Natural killer cell treated with Interleukin-12 subunit alpha and Interleukin-12 subunit beta and Interleukin-15 and Interleukin-18, amount 100 ng/mL, for 72 hours (primary cell): ENCODE results near the gene COLEC11. TPM values are rescaled to one million over a fixed set of nuclear protein-coding genes. Genes with fewer than 3 reads are reported as not detected.
"Not testable (repeated sequence)": the region's sequence is repeated elsewhere in the genome, so short reads cannot be mapped to it uniquely, and the experiment has no call there.

Experiments
- ATAC-seq, 2 donors: fragments of 150-1000 bp; cut with Tn5 transposase in 1 of 2; sonication (Bioruptor Pico), chemical (Tn5 transposase) in 1 of 2; 2 replicates each; pipeline ENCODE4 v1.10.0; 2021
- DNase-seq: peaks from one replicate; pipeline ENCODE4 v3.0.0; 2022; ENCODE audit warnings: low spot score
- H3K27ac Mint-ChIP-seq, 2 donors: 1 replicate in 1 of 2; 2 replicates in 1 of 2; pipeline ENCODE4 v1.8.0; 2022; ENCODE audit warnings: mixed read lengths in 2 of 2, mild to moderate bottlenecking in 1 of 2, moderate library complexity in 1 of 2
- H3K27me3 Mint-ChIP-seq, 2 donors: 1 replicate in 1 of 2; 2 replicates in 1 of 2; pipeline ENCODE4 v1.8.0; 2022; ENCODE audit warnings: mixed read lengths in 2 of 2
- H3K36me3 Mint-ChIP-seq: one replicate; pipeline ENCODE4 v1.8.0; 2022; ENCODE audit warnings: mixed read lengths
- H3K4me1 Mint-ChIP-seq, 2 donors: 1 replicate in 1 of 2; 2 replicates in 1 of 2; pipeline ENCODE4 v1.8.0; 2022; ENCODE audit warnings: low read depth in 2 of 2, mixed read lengths in 2 of 2, mild to moderate bottlenecking in 1 of 2
- H3K4me3 Mint-ChIP-seq: one replicate; pipeline ENCODE4 v1.8.0; 2022; ENCODE audit warnings: mixed read lengths
- H3K9me3 Mint-ChIP-seq: 2 replicates; pipeline ENCODE4 v1.8.0; 2022; ENCODE audit warnings: mixed read lengths
- total RNA-seq, 2 donors: library from RNA; stranded (reverse); gene quantifications; one replicate each; pipeline ENCODE4 v1.2.3, GENCODE V29; 2022

The COLEC11 gene
- total RNA-seq, result under 1 TPM in 1 of 2 donors, not detected in 1; 0.48 TPM

GRCh38 chr2:3594493-3595281, at the start of gene COLEC11:
Gene COLEC11, plus strand, starts transcription at chr2:3595112. Its CDS starts 9,229 bp downstream, at chr2:3604341.
- H3K4me3 Mint-ChIP-seq, result no peak within 1 kb of the TSS
- ATAC-seq (peak in 1 of 2 donors; percentile 15), DNase-seq (no peak)
- no peaks in the 10 kb centered on the region for H3K27me3 Mint-ChIP-seq
- no peaks in the 10 kb centered on the region for H3K36me3 Mint-ChIP-seq
- no peaks in the 10 kb centered on the region for H3K9me3 Mint-ChIP-seq
- no peak within 1 kb of the TSS for H3K27ac Mint-ChIP-seq
- H3K4me1 Mint-ChIP-seq, result peaks cover 0 to 9% of the 10 kb centered on the region in 2 donors

- Mint-ChIP-seq H3K36me3 (peaks cover 50% of the 10 kb centered on the region), H3K27me3 (no peaks in the 10 kb centered on the region), H3K27ac (no peak overlapping the region), H3K4me3 (no peak overlapping the region), H3K4me1 (peaks cover 4 to 11% of the 10 kb centered on the region in 2 donors), H3K9me3 (no peaks in the 10 kb centered on the region)
- ATAC-seq (no peak), DNase-seq (no peak)
Observed at GRCh38 chr2:3545788-3546478, 49.0 kb upstream of the COLEC11 start.

GRCh38 chr2:3547915-3548314, 47.0 kb upstream of the COLEC11 start:
- Mint-ChIP-seq H3K9me3 (no peaks in the 10 kb centered on the region), H3K27ac (no peak overlapping the region), H3K4me3 (no peak overlapping the region), H3K36me3 (peaks cover 44% of the 10 kb centered on the region), H3K4me1 (peaks cover 4 to 11% of the 10 kb centered on the region in 2 donors), H3K27me3 (no peaks in the 10 kb centered on the region)
- DNase-seq, result no peak
- ATAC-seq, result no peak

- Mint-ChIP-seq H3K27me3 (no peaks in the 10 kb centered on the region), H3K9me3 (no peaks in the 10 kb centered on the region), H3K36me3 (peaks cover 36% of the 10 kb centered on the region), H3K27ac (no peak overlapping the region), H3K4me1 (peaks cover 16 to 17% of the 10 kb centered on the region in 2 donors), H3K4me3 (no peak overlapping the region)
- DNase-seq (no peak), ATAC-seq (no peak)
Observed at GRCh38 chr2:3553946-3554345, 41.0 kb upstream of the COLEC11 start.

GRCh38 chr2:3557639-3558204, 37.2 kb upstream of the COLEC11 start:
- DNase-seq (no peak), ATAC-seq (peak in 1 of 2 donors; percentile 46)
- Mint-ChIP-seq H3K9me3 (no peaks in the 10 kb centered on the region), H3K27me3 (no peaks in the 10 kb centered on the region), H3K36me3 (peaks cover 23% of the 10 kb centered on the region), H3K4me1 (peaks cover 17 to 19% of the 10 kb centered on the region in 2 donors), H3K4me3 (peak overlapping the region; percentile 92), H3K27ac (peak overlapping the region; percentile 86 to 91)

GRCh38 chr2:3558205-3559014, 36.5 kb upstream of the COLEC11 start, which contains the start of gene RNASEH1:
Gene RNASEH1, minus strand, starts transcription at chr2:3558333. Its CDS starts 73 bp downstream, at chr2:3558260.
- DNase-seq (peak; percentile 99), ATAC-seq (peak; percentile 99 to 100)
- Mint-ChIP-seq H3K36me3 (peaks cover 23% of the 10 kb centered on the region), H3K9me3 (no peaks in the 10 kb centered on the region), H3K4me3 (peak within 1 kb of the TSS; percentile 92), H3K27ac (peak within 1 kb of the TSS; percentile 86 to 91), H3K27me3 (no peaks in the 10 kb centered on the region), H3K4me1 (peaks cover 17 to 19% of the 10 kb centered on the region in 2 donors)

- Mint-ChIP-seq H3K9me3 (no peaks in the 10 kb centered on the region), H3K27ac (no peak overlapping the region), H3K27me3 (no peaks in the 10 kb centered on the region), H3K4me3 (no peak overlapping the region), H3K4me1 (peaks cover 0 to 4% of the 10 kb centered on the region in 2 donors), H3K36me3 (no peaks in the 10 kb centered on the region)
- ATAC-seq, result no peak
- no peak for DNase-seq
Observed at GRCh38 chr2:3563521-3563976, 31.4 kb upstream of the COLEC11 start.

GRCh38 chr2:3565117-3565516, 29.8 kb upstream of the COLEC11 start:
- Mint-ChIP-seq H3K4me1 (no peaks in the 10 kb centered on the region), H3K9me3 (no peaks in the 10 kb centered on the region)
- no peak for ATAC-seq

GRCh38 chr2:3566806-3567205, 28.1 kb upstream of the COLEC11 start:
- DNase-seq (no peak), ATAC-seq (no peak)
- H3K9me3 Mint-ChIP-seq, result no peaks in the 10 kb centered on the region
- H3K27me3 Mint-ChIP-seq, result no peaks in the 10 kb centered on the region
- H3K36me3 Mint-ChIP-seq, result no peaks in the 10 kb centered on the region
- H3K4me3 Mint-ChIP-seq, result no peak overlapping the region
- H3K4me1 Mint-ChIP-seq, result no peaks in the 10 kb centered on the region
- no peak overlapping the region for H3K27ac Mint-ChIP-seq

More at GRCh38 chr2:3565117-3565516, 29.8 kb upstream of the COLEC11 start:
- Mint-ChIP-seq H3K27me3 (no peaks in the 10 kb centered on the region), H3K27ac (no peak overlapping the region), H3K36me3 (no peaks in the 10 kb centered on the region), H3K4me3 (no peak overlapping the region)
- no peak for DNase-seq

GRCh38 chr2:3569656-3570055, 25.3 kb upstream of the COLEC11 start:
- not testable (repeated sequence) for H3K4me1 Mint-ChIP-seq, H3K27ac Mint-ChIP-seq, H3K4me3 Mint-ChIP-seq, H3K27me3 Mint-ChIP-seq, DNase-seq, H3K9me3 Mint-ChIP-seq, ATAC-seq, H3K36me3 Mint-ChIP-seq

- Mint-ChIP-seq H3K36me3 (peaks cover 4% of the 10 kb centered on the region), H3K4me1 (peaks cover 6 to 10% of the 10 kb centered on the region in 2 donors), H3K27ac (no peak overlapping the region), H3K27me3 (no peaks in the 10 kb centered on the region), H3K9me3 (no peaks in the 10 kb centered on the region), H3K4me3 (no peak overlapping the region)
- ATAC-seq, result no peak
- no peak for DNase-seq
Observed at GRCh38 chr2:3571284-3571683, 23.6 kb upstream of the COLEC11 start.

- ATAC-seq, result no peak
- H3K27ac Mint-ChIP-seq, result no peak overlapping the region
- H3K4me1 Mint-ChIP-seq, result peaks cover 18 to 19% of the 10 kb centered on the region in 2 donors
- no peaks in the 10 kb centered on the region for H3K27me3 Mint-ChIP-seq
- H3K36me3 Mint-ChIP-seq, result peaks cover 17% of the 10 kb centered on the region
- H3K9me3 Mint-ChIP-seq, result no peaks in the 10 kb centered on the region
- no peak overlapping the region for H3K4me3 Mint-ChIP-seq
- DNase-seq, result no peak
Observed at GRCh38 chr2:3572620-3573019, 22.3 kb upstream of the COLEC11 start.

- peak overlapping the region in 1 of 2 donors; percentile 94 for H3K27ac Mint-ChIP-seq
- no peak for ATAC-seq
Observed at GRCh38 chr2:3574155-3574554, 20.8 kb upstream of the COLEC11 start.

More at GRCh38 chr2:3574155-3574554, 20.8 kb upstream of the COLEC11 start:
- Mint-ChIP-seq H3K27me3 (no peaks in the 10 kb centered on the region), H3K4me3 (peak overlapping the region; percentile 59), H3K4me1 (peaks cover 30 to 35% of the 10 kb centered on the region in 2 donors), H3K9me3 (no peaks in the 10 kb centered on the region), H3K36me3 (peaks cover 32% of the 10 kb centered on the region)
- DNase-seq, result no peak
